GM19468 (cell line): Measurements from ENCODE around the gene SNRPA.
"Not testable (repeated sequence)": the region's sequence is repeated elsewhere in the genome, so short reads cannot be mapped to it uniquely, and the experiment has no call there.

Source experiments
- ATAC-seq: cut with Tn5 transposase; IDR thresholded peaks from one replicate; pipeline ENCODE4 v1.9.1; 2021; ENCODE audit warnings: mild to moderate bottlenecking, moderate library complexity, moderate number of reproducible peaks; ENCODE audit not compliant: unreplicated experiment; ENCODE audit errors: extremely low read depth

The SNRPA gene

DNA sequence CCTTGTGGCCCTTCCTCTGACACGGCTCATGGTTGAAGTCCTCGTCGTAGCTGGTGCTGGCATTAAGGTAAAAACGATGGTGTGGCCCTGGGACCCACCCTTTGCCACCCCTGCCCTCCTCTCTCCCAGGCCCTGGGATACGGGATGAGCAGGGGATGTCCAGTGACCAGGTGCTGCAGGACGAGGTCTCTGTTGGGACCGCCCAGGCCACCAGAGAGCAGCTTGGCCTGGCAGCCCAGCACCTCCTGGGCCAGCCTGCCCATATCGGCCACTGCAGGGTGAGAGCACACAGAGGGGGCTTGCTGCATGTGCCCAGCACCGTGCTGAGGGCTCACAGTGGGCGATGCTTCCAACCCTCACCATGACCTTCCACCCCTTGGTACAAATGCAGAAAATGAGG, 7.1 kb upstream of the SNRPA start:
- no peak for ATAC-seq

DNA sequence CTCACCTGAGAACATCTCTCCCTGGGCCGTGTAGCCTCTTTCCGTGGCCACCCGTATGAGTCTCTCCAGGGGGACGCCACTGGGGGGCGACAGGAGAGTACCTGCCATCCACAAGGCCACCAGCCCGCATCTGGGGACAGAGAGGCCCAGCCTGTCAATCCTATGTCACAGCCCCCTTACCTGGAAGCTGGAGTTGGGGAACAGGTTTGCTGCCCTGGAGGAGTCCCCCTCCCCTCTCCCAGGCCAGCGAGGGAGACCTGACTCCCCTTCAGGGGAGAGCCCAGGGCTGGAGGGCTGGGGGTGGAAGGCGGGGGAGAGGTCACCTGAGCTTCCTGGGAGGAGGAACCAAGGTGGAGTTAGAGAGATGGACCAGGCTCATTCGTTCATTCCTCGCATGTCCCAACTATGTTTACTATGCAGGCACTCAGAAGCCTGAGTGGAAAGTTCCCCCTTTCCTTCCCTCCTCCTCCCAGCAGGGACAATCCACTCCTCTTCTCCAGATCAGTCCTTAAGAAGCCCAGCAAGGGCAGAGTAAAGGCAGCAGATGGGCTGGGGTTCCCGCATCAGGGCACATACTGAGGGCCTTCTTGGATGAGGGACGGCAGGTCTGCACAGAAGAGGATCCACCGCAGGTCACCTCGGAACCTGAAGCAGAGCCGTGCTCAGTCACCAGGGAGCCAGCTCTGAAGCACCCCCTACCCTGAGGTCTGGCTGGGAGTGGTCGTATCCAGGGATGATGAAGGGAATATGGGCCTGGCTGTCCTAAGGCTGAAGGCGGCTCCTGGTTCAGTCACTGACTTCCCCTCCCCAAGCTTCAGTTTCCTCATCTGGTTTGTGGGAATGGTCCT, 6.2 kb upstream of the SNRPA start:
- no peak for ATAC-seq

- ATAC-seq, result no peak
These were observed 5.6 kb upstream of the SNRPA start for GRCh38 chr19:40745402-40745780.

DNA sequence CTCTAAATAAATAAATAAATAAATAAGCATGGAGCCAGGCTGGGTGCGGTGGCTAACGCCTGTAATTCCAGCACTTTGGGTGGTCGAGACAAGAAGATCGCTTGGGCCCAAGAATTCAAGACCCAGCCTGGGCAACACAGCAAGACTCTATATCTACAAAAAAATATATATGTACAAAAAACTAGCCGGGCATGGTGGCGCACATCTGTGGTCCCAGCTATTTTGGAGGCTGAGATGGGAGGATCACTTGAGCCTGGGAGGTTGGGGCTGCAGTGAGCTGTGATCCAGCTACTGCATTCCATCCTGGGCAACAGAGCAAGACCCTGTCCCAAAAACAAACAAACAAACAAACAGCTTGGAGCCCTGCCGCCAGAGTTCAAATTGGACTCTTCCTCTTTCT, 3.5 kb upstream of the SNRPA start:
- no peak for ATAC-seq

GRCh38 chr19:40750058-40750873, 737 bp upstream of the SNRPA start, which contains the start of gene ACTMAP:
TSS of gene ACTMAP (minus strand) at chr19:40750477. CDS start at chr19:40749803, 674 bp downstream.
- peak; percentile 69 for ATAC-seq

- no peak for ATAC-seq
These were observed 1.3 kb downstream of the SNRPA start for GRCh38 chr19:40752257-40752781.

- no peak for ATAC-seq
These were observed 3.7 kb downstream of the SNRPA start for GRCh38 chr19:40754611-40755247.

- no peak for ATAC-seq
These were observed 4.2 kb downstream of the SNRPA start for GRCh38 chr19:40755248-40755624.

DNA sequence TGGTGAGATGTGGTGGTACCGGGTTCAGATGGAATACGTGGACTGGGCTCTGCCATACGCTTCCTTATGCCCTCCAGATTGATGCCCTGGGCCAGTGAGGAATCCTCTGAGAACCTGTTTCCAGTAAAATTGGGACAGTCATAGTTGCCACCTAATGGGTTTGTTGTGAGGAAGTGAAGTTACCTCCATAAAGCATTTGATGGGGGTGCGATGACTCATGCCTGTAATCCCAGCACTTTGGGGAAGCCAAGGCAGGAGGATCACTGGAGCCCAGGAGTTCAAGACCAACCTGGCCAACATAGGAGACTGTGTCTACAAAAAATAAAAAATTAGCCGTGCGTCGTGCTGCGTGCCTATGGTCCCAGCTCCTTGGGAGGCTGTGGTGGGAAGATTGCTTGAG, 4.8 kb downstream of the SNRPA start:
- ATAC-seq, result no peak

- no peak for ATAC-seq
These were observed 5.6 kb downstream of the SNRPA start for GRCh38 chr19:40756502-40757110.

- no peak for ATAC-seq
These were observed 7.5 kb downstream of the SNRPA start for GRCh38 chr19:40758491-40758890.

- ATAC-seq, result no peak
These were observed 8.3 kb downstream of the SNRPA start for GRCh38 chr19:40759352-40759751.

DNA sequence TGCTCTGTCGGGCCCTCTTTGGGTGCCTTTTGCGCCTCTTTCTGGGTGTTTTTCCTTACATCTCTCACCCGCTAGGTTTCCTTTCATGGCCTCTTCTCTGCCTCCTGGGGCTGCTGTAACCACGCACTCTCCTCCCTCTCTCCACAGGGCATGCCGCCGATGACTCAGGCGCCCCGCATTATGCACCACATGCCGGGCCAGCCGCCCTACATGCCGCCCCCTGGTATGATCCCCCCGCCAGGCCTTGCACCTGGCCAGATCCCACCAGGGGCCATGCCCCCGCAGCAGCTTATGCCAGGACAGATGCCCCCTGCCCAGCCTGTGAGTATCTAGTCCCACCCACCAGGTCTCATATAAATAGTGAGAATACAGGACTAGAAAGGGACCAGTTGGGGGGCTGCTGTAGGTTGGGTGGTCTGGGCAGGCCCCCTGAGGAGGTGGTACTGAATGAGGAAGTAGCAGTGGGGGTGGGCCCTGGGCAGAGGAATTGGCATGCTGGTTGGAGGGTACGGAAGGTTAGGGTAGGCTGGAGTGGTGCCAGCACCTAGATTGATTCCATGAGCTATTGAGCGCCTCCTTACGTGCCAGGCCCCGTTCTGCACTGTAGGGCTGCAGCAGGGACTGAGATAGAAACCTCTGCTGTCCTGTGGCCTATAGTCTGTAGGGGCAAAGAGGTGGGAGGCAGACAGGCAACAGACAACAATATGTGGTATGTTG, 11.9 kb downstream of the SNRPA start:
- no peak for ATAC-seq

DNA sequence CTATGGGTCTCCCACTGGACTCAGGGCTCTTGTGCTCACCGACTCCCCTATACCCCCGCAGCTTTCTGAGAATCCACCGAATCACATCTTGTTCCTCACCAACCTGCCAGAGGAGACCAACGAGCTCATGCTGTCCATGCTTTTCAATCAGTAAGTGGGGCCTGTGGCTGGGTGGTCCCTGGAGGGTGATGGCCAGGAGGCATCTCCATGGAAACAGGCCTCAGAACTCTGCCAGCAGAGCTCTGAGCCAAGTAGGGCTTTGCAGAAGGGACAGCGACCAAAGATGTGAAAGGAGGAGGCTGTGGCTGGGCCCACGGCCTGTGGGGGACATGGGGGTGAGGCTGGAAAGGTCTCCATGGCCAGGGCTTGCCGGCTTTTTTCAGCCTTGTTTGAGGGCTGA, 12.5 kb downstream of the SNRPA start:
- ATAC-seq, result no peak

GRCh38 chr19:40763963-40764362, 13.0 kb downstream of the SNRPA start:
- ATAC-seq, result no peak

DNA sequence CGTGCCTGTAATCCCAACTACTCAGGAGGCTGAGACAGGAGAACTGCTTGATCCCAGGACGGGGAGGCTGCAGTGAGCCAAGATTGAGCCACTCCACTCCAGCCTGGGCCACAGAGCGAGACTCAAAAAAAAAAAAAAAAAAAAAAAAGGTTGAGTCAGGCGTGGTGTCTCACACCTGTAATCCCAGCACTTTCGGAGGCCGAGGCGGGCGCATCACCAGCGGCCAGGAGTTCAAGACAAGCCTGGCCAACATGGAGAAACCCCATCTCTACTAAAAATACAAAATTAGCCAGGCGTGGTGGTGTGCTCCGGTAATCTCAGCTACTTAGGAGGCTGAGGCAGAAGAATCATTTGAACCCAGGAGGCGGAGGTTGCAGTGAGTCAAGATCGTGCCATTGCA, 15.4 kb downstream of the SNRPA start:
- not testable (repeated sequence) for ATAC-seq

- no peak for ATAC-seq
These were observed 17.9 kb downstream of the SNRPA start for GRCh38 chr19:40768869-40769268.

GRCh38 chr19:40771101-40771862, 20.3 kb downstream of the SNRPA start:
- ATAC-seq, result not testable (repeated sequence)
